Right atrium auricular region (tissue), 2 donors: ENCODE measurements around the gene BAIAP2L2. TPM values are rescaled to one million over a fixed set of nuclear protein-coding genes. Genes with fewer than 3 reads are reported as not detected.

Source experiments
- DNase-seq: peaks from one replicate; pipeline ENCODE4 v3.0.0-alpha.2; 2019; ENCODE audit warnings: low spot score
- H3K27ac ChIP-seq, 2 donors: fragments of 200-600 bp; sonication (generic); 1 replicate in 1 of 2; 2 replicates in 1 of 2; pipeline ENCODE4 v1.5.1; 2016 to 2019
- H3K27me3 ChIP-seq, 2 donors: fragments of 200-600 bp; sonication (generic); one replicate each; pipeline versions ENCODE4 v1.5.1 to v1.6.0; 2017 to 2019
- H3K36me3 ChIP-seq: fragments of 200-600 bp; sonication (generic); one replicate; pipeline ENCODE4 v1.5.1; 2016
- H3K4me1 ChIP-seq, 2 donors: fragments of 200-600 bp; sonication (generic); one replicate each; pipeline versions ENCODE4 v1.5.1 to v1.6.0; 2017 to 2019
- H3K4me3 ChIP-seq, 2 donors: fragments of 200-600 bp; sonication (generic); 1 replicate in 1 of 2; 2 replicates in 1 of 2; pipeline ENCODE4 v1.5.1; 2017 to 2019; ENCODE audit warnings: mild to moderate bottlenecking in 1 of 2, moderate library complexity in 1 of 2
- H3K9me3 ChIP-seq, 2 donors: fragments of 200-600 bp; sonication (generic); one replicate each; pipeline ENCODE4 v1.5.1; 2019
- CTCF ChIP-seq, 2 donors: fragments of 200-600 bp; sonication (generic); IDR thresholded peaks; one replicate each; pipeline ENCODE4 v1.5.1; 2019; ENCODE audit warnings: antibody characterized with exemption in 2 of 2
- total RNA-seq, 2 donors: library from RNA; depleted of rRNA; stranded (reverse); fragments of >200 nt; gene quantifications; one replicate each; pipeline ENCODE4 v1.1.0, GENCODE V29; 2016

The BAIAP2L2 gene
- total RNA-seq, 2 donors from 2014 or later = 0.63 TPM; not detected in 1

DNA sequence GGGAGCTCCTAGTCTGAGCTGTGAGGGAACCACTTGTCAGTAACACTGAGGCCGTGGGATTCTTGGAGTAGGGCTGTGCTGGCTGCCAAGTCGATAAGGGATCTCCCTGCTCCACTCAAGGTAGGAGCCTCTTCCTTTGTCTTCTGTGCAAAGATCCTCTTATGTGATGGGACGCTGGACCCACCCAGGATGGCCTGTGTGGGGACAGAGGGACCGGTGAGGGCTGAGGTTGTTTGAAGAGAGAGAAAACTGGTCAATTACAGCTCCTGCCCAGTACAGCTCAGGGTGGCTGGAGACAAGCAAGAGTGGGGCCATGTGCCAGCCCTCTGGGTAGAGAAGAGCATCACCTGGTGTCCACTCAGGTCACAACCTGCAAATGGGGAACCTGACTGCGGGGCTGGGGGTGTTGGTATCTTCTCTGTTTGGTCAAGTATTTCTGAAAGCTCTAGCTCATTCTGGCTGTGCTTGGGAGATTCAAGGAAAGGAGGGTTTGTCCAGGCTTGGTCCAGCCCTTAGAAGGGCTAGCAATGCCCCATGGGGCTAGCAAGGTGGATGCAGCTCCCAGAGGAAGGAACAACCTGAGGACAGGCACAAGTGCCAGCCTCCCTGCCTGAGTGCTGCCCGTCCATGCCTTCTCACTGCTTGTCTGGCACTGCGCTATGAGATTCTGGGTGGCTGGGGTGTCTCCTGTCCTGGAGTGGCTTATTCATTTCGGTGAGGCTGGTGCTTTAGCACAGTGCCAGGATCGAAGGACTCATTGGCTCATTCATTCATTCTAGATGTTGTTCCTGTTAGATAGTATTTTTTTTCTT, 27.6 kb upstream of the BAIAP2L2 start:
- no peaks in the 10 kb centered on the region for H3K9me3 ChIP-seq
- H3K4me3 ChIP-seq = no peak overlapping the region
- no peaks in the 10 kb centered on the region for H3K27me3 ChIP-seq
- no peak overlapping the region for H3K27ac ChIP-seq
- no peak for DNase-seq
- H3K36me3 ChIP-seq = no peaks in the 10 kb centered on the region
- no peak for TF ChIP-seq CTCF (IDR thresholded peaks at IDR 0.05)
- H3K4me1 ChIP-seq = no peaks in the 10 kb centered on the region

GRCh38 chr22:38136607-38137006, 26.1 kb upstream of the BAIAP2L2 start:
- no peak overlapping the region for H3K4me3 ChIP-seq
- TF ChIP-seq CTCF (IDR thresholded peaks at IDR 0.05) = no peak
- H3K9me3 ChIP-seq = no peaks in the 10 kb centered on the region
- no peak overlapping the region for H3K27ac ChIP-seq
- H3K36me3 ChIP-seq = no peaks in the 10 kb centered on the region
- no peaks in the 10 kb centered on the region for H3K4me1 ChIP-seq
- DNase-seq = no peak
- no peaks in the 10 kb centered on the region for H3K27me3 ChIP-seq

DNA sequence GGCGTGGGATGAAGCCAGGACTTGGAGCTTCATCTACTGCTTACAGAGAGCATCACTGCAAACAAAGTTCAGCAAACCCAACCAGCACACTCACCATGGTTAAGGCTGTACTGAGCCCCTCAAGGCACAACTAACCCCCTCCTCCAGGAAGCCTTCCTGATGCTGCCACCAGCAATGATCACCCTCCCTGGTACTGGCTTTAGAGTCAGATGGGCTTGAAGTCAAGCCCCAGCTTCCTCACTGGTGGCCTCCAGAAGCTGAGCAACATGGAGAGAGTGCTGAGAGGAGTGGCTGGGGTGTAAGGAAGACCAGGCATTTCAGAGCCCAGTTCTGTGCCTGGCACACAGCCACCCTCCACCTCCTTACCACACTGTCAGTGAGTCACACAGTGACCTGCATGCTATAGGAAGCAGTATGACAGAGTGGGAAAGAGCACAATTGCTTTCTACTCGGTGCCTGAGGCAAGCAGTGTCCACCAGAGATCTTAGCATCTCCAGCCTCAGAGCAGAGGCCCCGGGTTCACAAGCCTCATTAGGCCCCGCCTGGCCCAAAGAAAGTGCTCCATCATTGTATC, 24.7 kb upstream of the BAIAP2L2 start:
- TF ChIP-seq CTCF (IDR thresholded peaks at IDR 0.05) = no peak
- Histone ChIP-seq H3K4me1 (no peaks in the 10 kb centered on the region), H3K36me3 (no peaks in the 10 kb centered on the region), H3K27ac (no peak overlapping the region), H3K9me3 (no peaks in the 10 kb centered on the region), H3K27me3 (no peaks in the 10 kb centered on the region), H3K4me3 (no peak overlapping the region)
- DNase-seq = no peak

GRCh38 chr22:38133331-38133730, 22.8 kb upstream of the BAIAP2L2 start:
- no peaks in the 10 kb centered on the region for H3K36me3 ChIP-seq
- DNase-seq = no peak
- TF ChIP-seq CTCF (IDR thresholded peaks at IDR 0.05) = no peak

DNA sequence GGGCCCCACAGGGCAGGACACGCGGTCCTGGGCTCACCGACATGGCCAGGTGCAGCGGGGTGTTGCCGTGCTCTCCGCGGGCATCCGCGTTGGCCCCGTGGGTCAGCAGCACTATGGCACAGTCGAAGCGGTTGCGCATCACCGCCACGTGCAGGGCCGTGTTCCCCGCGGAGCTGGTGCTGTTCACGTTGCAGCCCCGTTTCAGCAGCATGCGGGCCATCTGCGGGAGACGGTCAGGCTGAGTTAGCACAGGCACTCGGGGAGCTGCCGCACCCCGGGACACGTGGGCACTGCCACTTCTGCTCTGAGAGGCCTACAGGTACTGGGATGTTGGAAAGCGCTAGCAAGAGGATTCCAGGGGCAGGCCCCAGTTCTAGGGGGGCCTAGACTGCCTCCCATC, 22.3 kb upstream of the BAIAP2L2 start:
- DNase-seq = no peak

More at GRCh38 chr22:38133331-38133730, 22.8 kb upstream of the BAIAP2L2 start:
- Histone ChIP-seq H3K27ac (no peak overlapping the region), H3K27me3 (no peaks in the 10 kb centered on the region), H3K9me3 (no peaks in the 10 kb centered on the region), H3K4me1 (no peaks in the 10 kb centered on the region), H3K4me3 (no peak overlapping the region)

More for the DNA sequence above, 22.3 kb upstream of the BAIAP2L2 start:
- H3K27me3 ChIP-seq = no peaks in the 10 kb centered on the region
- H3K4me3 ChIP-seq = no peak overlapping the region
- H3K36me3 ChIP-seq = no peaks in the 10 kb centered on the region
- H3K9me3 ChIP-seq = no peaks in the 10 kb centered on the region
- no peak for TF ChIP-seq CTCF (IDR thresholded peaks at IDR 0.05)
- no peak overlapping the region for H3K27ac ChIP-seq
- H3K4me1 ChIP-seq = no peaks in the 10 kb centered on the region
